Measurements from ENCODE around the gene EEFSEC.
A peak's percentile ranks its signal among the peaks of the same experiment; 100 is the strongest.
"Not testable (repeated sequence)": the region's sequence is repeated elsewhere in the genome, so short reads cannot be mapped to it uniquely, and the experiment has no call there.

EEFSEC gene

DNA sequence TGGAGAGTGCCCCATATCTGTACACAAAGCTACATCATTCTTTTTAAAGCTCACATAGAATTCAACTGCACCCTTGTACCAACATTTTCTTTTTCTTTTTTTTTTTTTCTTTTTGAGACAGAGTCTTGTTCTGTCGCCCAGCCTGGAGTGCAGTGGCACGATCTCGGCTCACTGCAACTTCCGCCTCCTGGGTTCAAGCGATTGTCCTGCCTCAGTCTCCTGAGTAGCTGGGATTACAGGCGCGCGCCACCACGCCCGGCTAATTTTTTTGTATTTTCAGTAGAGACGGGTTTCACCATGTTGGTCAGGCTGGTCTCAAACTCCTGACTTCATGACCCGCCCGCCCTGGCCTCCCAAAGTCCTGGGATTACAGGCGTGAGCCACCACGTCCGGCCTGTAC, 1.1 kb downstream of the EEFSEC start:
- not testable (repeated sequence) for DNase-seq

GRCh38 chr3:128155616-128156360, 2.5 kb downstream of the EEFSEC start:
- peak; percentile 47 to 49 for DNase-seq

DNA sequence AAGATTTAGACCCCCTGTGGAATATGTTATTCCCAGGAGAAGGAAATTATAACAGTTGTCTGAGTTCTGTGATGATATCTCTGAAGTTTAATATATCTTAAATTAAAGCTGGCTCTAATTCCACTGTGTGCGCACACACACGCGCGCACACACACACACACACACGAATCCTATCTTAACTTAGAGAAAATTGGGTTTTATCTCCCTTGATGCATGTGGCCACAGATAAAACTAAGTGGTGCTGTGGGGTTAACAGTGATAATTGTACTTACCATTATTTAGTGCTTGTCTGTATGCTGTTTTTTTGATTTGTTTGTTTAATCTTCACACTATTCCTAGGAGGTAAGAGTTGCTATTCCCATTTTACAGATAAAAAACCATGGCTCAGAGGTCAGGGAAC, 7.4 kb downstream of the EEFSEC start:
- DNase-seq, result no peak

GRCh38 chr3:128163432-128163831, 10.2 kb downstream of the EEFSEC start:
- DNase-seq, result no peak

DNA sequence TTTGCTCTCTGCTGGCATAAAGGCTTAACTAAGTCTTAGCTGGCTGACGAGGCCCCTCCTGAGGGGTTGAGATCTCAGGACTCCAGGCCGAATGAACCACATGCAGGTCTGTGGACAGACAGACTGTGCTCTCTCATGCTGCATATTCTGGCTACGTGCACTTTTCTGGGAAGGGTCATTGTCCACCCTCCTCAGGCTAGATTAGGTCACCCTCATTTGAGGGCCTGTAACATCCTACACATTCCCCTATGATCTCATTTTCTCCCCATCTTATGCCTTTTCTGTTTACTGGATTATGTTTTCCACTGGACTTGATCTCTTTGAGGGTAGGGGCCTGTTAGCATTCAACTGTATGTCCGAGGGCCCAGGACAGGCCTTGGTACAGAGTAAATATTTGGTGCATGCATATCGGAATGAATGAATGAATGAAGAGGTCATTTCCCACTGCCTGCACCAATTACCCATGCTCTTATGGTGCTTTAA, 13.7 kb downstream of the EEFSEC start:
- no peak for DNase-seq

DNA sequence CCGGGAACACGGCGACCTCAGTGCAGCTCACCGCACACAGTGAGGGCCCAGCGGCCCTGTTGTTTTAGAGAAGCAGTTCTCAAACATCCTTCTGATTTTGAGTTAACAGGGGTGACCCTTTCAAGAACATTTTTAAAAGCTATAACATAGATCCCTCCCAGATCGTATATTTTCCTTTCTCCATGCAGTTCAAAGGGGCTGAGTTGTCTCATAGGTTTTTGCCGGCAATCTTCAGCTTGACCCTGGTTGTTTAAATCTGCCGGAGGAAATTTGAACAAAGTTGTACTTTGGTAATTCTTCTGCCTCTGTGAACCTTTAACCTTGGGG, 14.3 kb downstream of the EEFSEC start:
- DNase-seq, result no peak

DNA sequence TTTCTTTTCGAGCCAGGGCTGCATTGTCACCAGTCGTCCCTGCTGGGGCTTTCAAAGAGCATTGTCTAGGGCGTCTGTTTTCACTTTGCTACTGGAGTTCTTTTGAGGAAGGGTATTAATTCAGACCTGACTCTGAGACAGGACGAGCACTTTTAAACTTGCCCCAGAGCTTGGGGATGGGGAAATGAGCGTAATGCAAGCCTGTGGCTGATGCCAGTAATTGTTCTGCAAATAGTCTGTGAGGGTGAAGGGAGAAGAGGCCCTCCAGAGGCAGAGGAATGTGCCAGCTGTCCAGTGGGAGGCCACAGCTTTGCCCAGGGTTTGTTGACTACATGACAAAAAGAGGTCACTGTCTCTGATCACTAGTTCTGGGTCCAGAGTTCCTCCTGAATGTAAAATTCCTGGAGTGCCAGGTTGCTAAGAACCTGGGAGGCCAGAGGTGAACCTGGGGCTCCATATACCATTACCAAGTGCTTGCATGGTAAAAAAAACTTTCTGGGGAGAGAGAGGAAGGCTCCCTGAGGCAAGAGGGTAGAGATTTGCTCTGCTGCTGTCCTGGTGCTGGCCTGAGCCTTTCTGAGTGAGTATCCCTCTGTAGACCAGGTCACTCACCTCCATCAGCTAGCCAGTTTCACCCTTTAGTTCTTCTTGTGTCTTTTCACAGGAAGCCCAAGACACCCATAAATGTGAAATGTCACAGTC, 14.8 kb downstream of the EEFSEC start:
- no peak for DNase-seq

GRCh38 chr3:128168836-128169235, 15.6 kb downstream of the EEFSEC start:
- no peak for DNase-seq

GRCh38 chr3:128170866-128171516, 17.7 kb downstream of the EEFSEC start:
- DNase-seq, result peak; percentile 53 to 63

DNA sequence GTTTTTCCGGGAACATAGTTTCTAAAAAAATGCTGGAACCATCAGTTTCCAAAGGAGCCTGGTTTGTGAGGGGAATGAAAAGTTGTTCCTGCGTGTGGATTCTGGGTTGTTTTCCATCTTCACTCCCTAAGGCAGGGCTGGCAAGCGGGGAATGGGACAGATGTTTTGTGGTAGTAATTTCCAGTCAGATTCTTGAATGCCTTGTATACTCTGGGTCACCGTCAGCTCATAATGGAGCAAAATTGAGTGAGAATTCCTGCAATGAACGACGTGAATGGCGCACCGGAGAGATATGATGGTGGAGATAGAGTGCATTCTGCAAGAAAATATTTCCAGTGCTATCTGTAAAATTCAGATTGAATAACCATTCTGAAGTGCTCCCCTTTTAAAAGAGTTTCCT, 19.9 kb downstream of the EEFSEC start:
- no peak for DNase-seq

- DNase-seq, result no peak
Measured at GRCh38 chr3:128173849-128174248, 20.6 kb downstream of the EEFSEC start.

GRCh38 chr3:128174675-128175590, 21.7 kb downstream of the EEFSEC start:
- DNase-seq, result peak; percentile 12 to 33

DNA sequence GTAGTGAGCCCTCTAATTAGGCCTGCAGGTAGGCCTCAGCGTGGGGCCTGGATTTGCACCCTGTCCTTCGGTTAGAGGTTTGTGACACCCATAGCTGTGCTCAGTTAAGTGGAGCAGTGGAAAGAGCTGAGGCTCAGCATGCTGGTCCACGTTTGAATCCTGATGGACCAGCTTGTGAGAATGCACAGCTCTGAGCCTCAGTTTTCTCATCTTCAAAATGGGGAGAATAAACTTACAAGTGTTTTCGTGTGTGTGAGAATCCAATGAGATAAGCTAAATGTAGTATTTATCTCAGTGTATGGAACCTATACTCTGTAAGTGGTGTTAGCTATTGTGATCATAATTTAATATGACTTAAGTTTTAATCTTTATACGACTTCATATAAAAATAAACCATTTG, 22.5 kb downstream of the EEFSEC start:
- DNase-seq, result no peak

- DNase-seq, result no peak
Measured at GRCh38 chr3:128176276-128176833, 23.1 kb downstream of the EEFSEC start.

DNA sequence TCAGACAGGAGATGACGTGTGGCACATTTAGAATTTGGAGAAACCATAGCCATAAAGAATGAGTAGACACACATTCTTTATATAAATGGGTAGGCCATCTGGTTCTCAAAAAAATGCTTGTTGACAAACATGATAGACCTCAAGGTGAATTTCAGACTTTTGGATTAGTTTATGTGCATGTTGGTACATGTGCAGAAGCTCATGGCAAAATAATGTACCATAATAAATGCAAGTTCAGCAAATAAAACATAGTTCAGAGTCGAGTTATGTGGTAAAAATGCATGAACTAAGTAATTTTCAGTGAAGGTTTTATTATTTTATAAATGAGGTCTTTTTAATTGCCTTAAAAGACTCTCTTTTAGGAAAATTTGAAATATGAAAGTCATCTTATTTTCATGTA, 24.6 kb downstream of the EEFSEC start:
- DNase-seq, result no peak

DNA sequence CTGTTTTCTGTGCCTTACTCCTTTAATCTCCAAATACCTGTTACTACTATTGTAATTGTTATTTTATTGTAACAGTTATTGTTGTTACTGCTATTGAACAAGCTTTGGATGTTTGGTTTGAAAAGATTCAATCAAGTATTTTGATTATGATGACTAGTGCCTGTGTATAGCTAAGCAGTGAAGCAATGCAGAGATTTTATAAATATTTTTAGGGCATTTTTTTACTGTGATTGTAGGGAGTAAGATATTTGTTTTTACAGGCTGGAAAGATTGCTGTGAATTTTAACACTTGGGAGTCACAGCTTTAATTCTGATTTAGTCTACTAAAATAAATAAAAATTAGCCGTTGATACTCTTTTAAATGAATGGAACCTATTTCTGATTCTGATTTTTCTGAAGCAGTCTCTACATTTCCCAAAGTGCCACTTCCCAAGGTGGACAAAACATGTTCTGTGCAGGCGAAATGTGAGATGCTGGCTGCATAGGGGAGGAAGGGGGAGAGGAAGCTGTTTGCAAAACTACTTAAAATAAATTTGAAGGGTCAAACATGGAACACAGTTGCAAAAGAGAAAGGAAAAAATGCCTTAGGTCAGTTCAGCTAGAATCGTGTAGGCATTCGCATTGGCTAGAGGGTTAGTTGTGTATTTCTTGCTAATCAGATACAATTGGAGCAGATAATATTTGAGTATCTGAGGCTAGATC, 25.7 kb downstream of the EEFSEC start:
- DNase-seq, result no peak

DNA sequence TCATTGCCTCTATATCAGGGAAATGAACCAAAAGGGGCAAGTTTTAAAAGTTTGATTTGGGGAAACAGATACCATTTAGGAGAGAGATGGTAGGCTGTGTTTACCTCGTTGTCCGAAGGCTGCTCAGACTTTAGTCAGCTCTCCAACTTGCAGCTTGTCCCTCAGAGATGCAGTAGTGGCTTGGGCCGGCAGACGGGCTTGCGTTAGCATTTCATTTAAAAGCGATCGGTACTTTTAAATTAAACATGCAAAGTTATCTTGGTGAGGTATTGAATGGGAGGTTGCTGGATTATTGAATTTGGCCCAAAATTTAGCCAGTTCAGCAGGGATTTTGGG, 26.2 kb downstream of the EEFSEC start:
- no peak for DNase-seq

DNA sequence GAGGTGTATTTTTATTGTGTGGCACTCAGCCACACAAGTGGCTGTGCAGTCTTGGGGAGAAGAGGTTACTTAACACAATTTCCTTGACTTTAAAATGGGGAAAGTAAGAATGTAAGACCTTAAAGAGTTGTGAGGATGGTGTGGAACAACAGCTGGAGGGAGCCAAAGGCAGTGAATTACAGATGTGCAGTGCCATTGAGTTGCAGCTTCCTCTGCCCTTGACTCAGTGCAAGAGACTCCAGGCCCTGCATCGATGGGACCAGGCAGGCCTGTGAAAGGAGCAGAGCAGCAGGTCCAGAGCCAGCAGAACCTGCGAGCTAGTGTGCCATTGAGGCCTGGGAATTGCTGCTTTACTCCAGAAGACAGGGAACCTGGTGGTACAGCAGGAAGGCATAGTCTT, 27.2 kb downstream of the EEFSEC start:
- DNase-seq, result no peak

DNA sequence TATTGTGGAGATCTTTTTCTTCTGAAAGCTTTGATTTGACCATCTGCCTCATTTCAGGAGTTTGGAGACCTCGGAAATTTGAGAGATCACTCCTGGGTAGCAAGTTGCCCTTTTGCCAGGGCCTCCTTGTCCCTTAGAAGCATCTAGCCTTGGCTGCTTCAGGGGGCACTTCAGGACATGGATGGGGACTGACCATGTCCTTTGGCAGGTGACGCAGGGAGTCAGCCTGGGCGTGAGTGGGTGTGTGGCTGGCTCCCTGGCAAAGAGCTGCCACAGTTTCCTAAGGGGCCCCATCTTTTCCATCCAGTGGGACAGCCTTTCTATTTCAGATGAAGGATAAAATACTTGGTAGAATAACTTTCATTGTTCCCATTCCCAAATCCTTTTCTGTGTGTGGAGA, 27.6 kb downstream of the EEFSEC start:
- no peak for DNase-seq

GRCh38 chr3:128182656-128183055, 29.4 kb downstream of the EEFSEC start:
- no peak for DNase-seq

GRCh38 chr3:128185630-128186447, 32.6 kb downstream of the EEFSEC start:
- no peak for DNase-seq
